IMR-90 (cell line): ENCODE measurements around the gene LNX1. TPM values are rescaled to one million over a fixed set of nuclear protein-coding genes. Genes with fewer than 3 reads are reported as not detected.

Experiments
- ATAC-seq: fragments of 200-7000 bp; cut with Tn5 transposase; 2 replicates; pipeline ENCODE4 v1.9.1; 2020; ENCODE audit warnings: low read depth, mild to moderate bottlenecking, moderate library complexity
- BruUV-seq: library from RNA; stranded (reverse); fragments of 400-500 nt; replicated peaks from 2 replicates; lab custom pipeline; 2021; lab: Mats Ljungman, UMichigan
- CTCF ChIA-PET: fragments of 300-600 bp; formaldehyde crosslinking; extraction: SDS; loops from one replicate; lab custom pipeline; 2021; ENCODE audit warnings: antibody characterized with exemption; lab: Yijun Ruan, JAX
- POLR2A ChIA-PET: fragments of 300-600 bp; sonication (Branson Sonifier 250); formaldehyde crosslinking; loops from one replicate; lab custom pipeline; 2022; ENCODE audit warnings: antibody characterized with exemption; ENCODE audit not compliant: unreplicated experiment; lab: Charles Lee
- DNase-seq: peaks from one replicate; pipeline ENCODE4 v3.0.0; 2013
- H2AFZ ChIP-seq: replicated peaks from 2 replicates; pipeline ENCODE3; 2013; ENCODE audit warnings: low read length, mild to moderate bottlenecking; ENCODE audit not compliant: poor library complexity
- H2AK5ac ChIP-seq: 2 replicates; pipeline ENCODE4 v1.6.1; 2013; ENCODE audit warnings: low read depth, low read length, inconsistent platforms
- H2AK9ac ChIP-seq: replicated peaks from 2 replicates; pipeline ENCODE3; 2013; ENCODE audit warnings: mild to moderate bottlenecking, low read depth, low read length, moderate library complexity; ENCODE audit not compliant: poor library complexity
- H2BK120ac ChIP-seq: 2 replicates; pipeline ENCODE4 v1.6.1; 2013; ENCODE audit warnings: low read depth, low read length, inconsistent platforms
- H2BK15ac ChIP-seq: 3 replicates; pipeline ENCODE4 v1.6.1; 2013; ENCODE audit warnings: low read depth, low read length, inconsistent platforms
- H2BK20ac ChIP-seq: 2 replicates; pipeline ENCODE4 v1.6.1; 2013; ENCODE audit warnings: low read depth, mild to moderate bottlenecking, inconsistent platforms, low read length, moderate library complexity
- H2BK5ac ChIP-seq: 2 replicates; pipeline ENCODE4 v1.6.1; 2013; ENCODE audit warnings: mild to moderate bottlenecking, low read depth, low read length, inconsistent platforms; ENCODE audit not compliant: poor library complexity, severe bottlenecking
- H3K14ac ChIP-seq: replicated peaks from 2 replicates; pipeline ENCODE4 v1.6.1; 2013; ENCODE audit warnings: low read depth, low read length, inconsistent platforms
- H3K18ac ChIP-seq: 2 replicates; pipeline ENCODE4 v1.6.1; 2013; ENCODE audit warnings: low read depth, low read length, control low read depth
- H3K23ac ChIP-seq: 2 replicates; pipeline ENCODE4 v1.6.1; 2013; ENCODE audit warnings: low read depth, low read length, inconsistent platforms
- H3K27ac ChIP-seq: 2 replicates; pipeline ENCODE4 v1.5.1; 2013; ENCODE audit warnings: mild to moderate bottlenecking, control low read depth, low read length; ENCODE audit not compliant: insufficient read depth
- H3K27me3 ChIP-seq: 2 replicates; pipeline ENCODE4 v1.6.1; 2013; ENCODE audit warnings: low read length; ENCODE audit not compliant: control insufficient read depth, insufficient read depth
- H3K36me3 ChIP-seq: 2 replicates; pipeline ENCODE4 v1.6.1; 2013; ENCODE audit warnings: low read length, mixed read lengths; ENCODE audit not compliant: control insufficient read depth, insufficient read depth
- H3K4ac ChIP-seq: 2 replicates; pipeline ENCODE4 v1.6.1; 2013; ENCODE audit warnings: low read depth, low read length, inconsistent platforms
- H3K4me1 ChIP-seq: 2 replicates; pipeline ENCODE4 v1.6.1; 2013; ENCODE audit warnings: low read length, mixed read lengths; ENCODE audit not compliant: control insufficient read depth, insufficient read depth
- H3K4me2 ChIP-seq: 2 replicates; pipeline ENCODE4 v1.6.1; 2013; ENCODE audit warnings: low read depth, mild to moderate bottlenecking, control low read depth, low read length, moderate library complexity
- H3K4me3 ChIP-seq: 2 replicates; pipeline ENCODE4 v1.5.1; 2013; ENCODE audit warnings: low read depth, mild to moderate bottlenecking, control low read depth, low read length, moderate library complexity; ENCODE audit not compliant: insufficient read depth
- H3K56ac ChIP-seq: 2 replicates; pipeline ENCODE4 v1.6.1; 2013; ENCODE audit warnings: low read length, inconsistent platforms; ENCODE audit not compliant: insufficient read depth; ENCODE audit errors: extremely low read depth
- H3K79me1 ChIP-seq, 2 experiments: 2 replicates each; pipeline ENCODE4 v1.6.1; 2013; ENCODE audit warnings: low read length in 2 of 2, inconsistent platforms in 1 of 2, low read depth in 1 of 2
- H3K9ac ChIP-seq: 2 replicates; pipeline ENCODE4 v1.6.1; 2013; ENCODE audit warnings: low read depth, low read length, control low read depth
- H3K9me1 ChIP-seq: 2 replicates; pipeline ENCODE4 v1.6.1; 2013; ENCODE audit warnings: low read length, inconsistent platforms; ENCODE audit not compliant: insufficient read depth
- H3K9me3 ChIP-seq: 2 replicates; pipeline ENCODE4 v1.6.1; 2013; ENCODE audit warnings: low read length; ENCODE audit not compliant: control insufficient read depth, insufficient read depth
- H4K20me1 ChIP-seq: 2 replicates; pipeline ENCODE4 v1.6.1; 2013; ENCODE audit warnings: low read length, inconsistent platforms; ENCODE audit not compliant: insufficient read depth
- H4K5ac ChIP-seq: 2 replicates; pipeline ENCODE4 v1.6.1; 2013; ENCODE audit warnings: mild to moderate bottlenecking, low read depth, low read length, control low read depth
- H4K8ac ChIP-seq, 2 experiments: 2 replicates each; pipeline ENCODE4 v1.6.1; 2013; ENCODE audit warnings: low read depth in 2 of 2, low read length in 2 of 2, control low read depth in 1 of 2, inconsistent platforms in 1 of 2
- H4K91ac ChIP-seq: 2 replicates; pipeline ENCODE4 v1.6.1; 2013; ENCODE audit warnings: low read depth, low read length, inconsistent platforms; ENCODE audit not compliant: insufficient read depth
- BHLHE40 ChIP-seq: fragments of 150-350 bp; IDR thresholded peaks from 2 replicates; pipeline ENCODE4 v1.6.1; 2016; ENCODE audit warnings: mild to moderate bottlenecking, low read depth, low read length
- CEBPB ChIP-seq: IDR thresholded peaks from 2 replicates; pipeline ENCODE4 v1.6.1; 2012; ENCODE audit warnings: low read depth, low read length, improper control_type of control experiment
- CHD1 ChIP-seq: IDR thresholded peaks from 2 replicates; pipeline ENCODE4 v1.6.1; 2012; ENCODE audit warnings: low read depth, low read length, improper control_type of control experiment
- FOS ChIP-seq: fragments of 150-350 bp; IDR thresholded peaks from 2 replicates; pipeline ENCODE4 v1.6.1; 2016; ENCODE audit warnings: low read depth, low read length
- MAFK ChIP-seq: IDR thresholded peaks from 2 replicates; pipeline ENCODE4 v1.6.1; 2012; ENCODE audit warnings: low read depth, low read length, improper control_type of control experiment
- MAZ ChIP-seq: IDR thresholded peaks from 2 replicates; pipeline ENCODE4 v1.6.1; 2012; ENCODE audit warnings: low read depth, mild to moderate bottlenecking, low read length, improper control_type of control experiment, moderate library complexity, borderline replicate concordance
- MXI1 ChIP-seq: IDR thresholded peaks from 2 replicates; pipeline ENCODE4 v1.6.1; 2012; ENCODE audit warnings: low read depth, mild to moderate bottlenecking, low read length, moderate library complexity, borderline replicate concordance
- NFE2L2 ChIP-seq: fragments of 150-350 bp; IDR thresholded peaks from 2 replicates; pipeline ENCODE4 v1.6.1; 2016; ENCODE audit warnings: low read depth, mild to moderate bottlenecking, low read length
- POLR2A ChIP-seq: IDR thresholded peaks from 2 replicates; pipeline ENCODE4 v1.6.1; 2012; ENCODE audit warnings: mild to moderate bottlenecking, low read depth, low read length
- RAD21 ChIP-seq: IDR thresholded peaks from 2 replicates; pipeline ENCODE4 v1.6.1; 2012; ENCODE audit warnings: low read length, improper control_type of control experiment
- RCOR1 ChIP-seq: IDR thresholded peaks from 2 replicates; pipeline ENCODE4 v1.6.1; 2012; ENCODE audit warnings: mild to moderate bottlenecking, low read length, improper control_type of control experiment; ENCODE audit not compliant: insufficient replicate concordance
- RFX5 ChIP-seq: IDR thresholded peaks from 2 replicates; pipeline ENCODE4 v1.8.0; 2012; ENCODE audit warnings: low read depth, mild to moderate bottlenecking, low read length, moderate library complexity
- SMC3 ChIP-seq: fragments of 150-350 bp; IDR thresholded peaks from 2 replicates; pipeline ENCODE4 v1.6.1; 2016; ENCODE audit warnings: low read depth, mild to moderate bottlenecking, antibody characterized with exemption, low read length, moderate library complexity
- WGBS, 2 experiments: methylation state at CpG; one replicate each; pipeline versions ENCODE4 v1.1.5 to v1.1.7; 2013; ENCODE audit warnings: missing lambda C conversion rate in 2 of 2; ENCODE audit not compliant: insufficient read length in 1 of 2; ENCODE audit errors: extremely low coverage in 2 of 2; 5-methylcytosine and 5-hydroxymethylcytosine counted together
- dilution Hi-C: fragments of 300-500 bp; cut with HindIII; formaldehyde crosslinking; loops from one replicate; pipeline ENCODE4 v1.14.3; 2018; ENCODE audit warnings: low sequenced_read_pairs; ENCODE audit not compliant: unreplicated experiment
- in situ Hi-C: fragments of 300-500 bp; cut with MboI; formaldehyde crosslinking; loops from 3 replicates; pipeline ENCODE4 v1.14.3; 2019; ENCODE audit warnings: low sequenced_read_pairs, inconsistent platforms, mixed read lengths
- intact Hi-C: fragments of 100-400 bp; cut with micrococcal nuclease; formaldehyde crosslinking; loops from 2 replicates; pipeline ENCODE4 v1.10.0; 2022
- polyA plus RNA-seq, 3 experiments: library from polyadenylated mRNA; depleted of rRNA; stranded (reverse); fragments of >200 nt; gene quantifications; 2 replicates each; pipeline ENCODE4 v1.2.3, GENCODE V29; 2012; ENCODE audit warnings: low replicate concordance in 1 of 3
- total RNA-seq: library from RNA; depleted of rRNA; stranded (reverse); fragments of >200 nt; gene quantifications from 2 replicates; pipeline ENCODE4 v1.2.3, GENCODE V29; 2012
- TF ChIP-seq, protein P1 (sequence below): fragments of 150-350 bp; IDR thresholded peaks from 2 replicates; pipeline ENCODE4 v1.6.1; 2017; ENCODE audit warnings: mild to moderate bottlenecking, antibody characterized with exemption, low read length, low read depth
- TF ChIP-seq, protein P2 (sequence below): conservative IDR thresholded peaks from 2 replicates; pipeline ENCODE4 v1.5.1; 2012; ENCODE audit warnings: mild to moderate bottlenecking, low read depth, low read length, improper control_type of control experiment
- TF ChIP-seq, protein P3 (sequence below): fragments of 150-350 bp; IDR thresholded peaks from 2 replicates; pipeline ENCODE4 v1.6.1; 2016; ENCODE audit warnings: low read depth, mild to moderate bottlenecking, low read length, moderate library complexity, borderline replicate concordance

Gene LNX1
- total and polyA plus RNA-seq, 2 of the 4 experiments (the other 2 are of a cell fraction): 0.15 to 0.36 TPM

- Histone ChIP-seq H3K36me3 (no peaks in the 10 kb centered on the region), H2AK5ac (peak overlapping the region; percentile 4; the same call in 1 of the 2 replicates), H3K4ac (no peak overlapping the region; the same call in 1 of the 2 replicates), H2AFZ (no peak overlapping the region), H4K5ac (no peak overlapping the region), H3K27ac (no peak overlapping the region), H3K27me3 (no peaks in the 10 kb centered on the region), H3K4me3 (no peak overlapping the region), H2AK9ac (no peak overlapping the region), H3K56ac (no peak overlapping the region), H3K9ac (no peak overlapping the region), H2BK15ac (0 out of 3 replicates have a peak overlapping the region, but pooled peaks have one; percentile 64), H3K4me2 (no peak overlapping the region), H3K18ac (no peak overlapping the region; the same call in 1 of the 2 replicates), H3K4me1 (peaks cover 20% of the 10 kb centered on the region), H4K8ac (no peak overlapping the region), H2BK5ac (no peak overlapping the region), H3K14ac (no peak overlapping the region; the same call in 1 of the 2 replicates), H3K23ac (peak overlapping the region; percentile 27; the same call in 1 of the 2 replicates), H4K91ac (0 out of 2 replicates have a peak overlapping the region, but pooled peaks have one; percentile 38), H2BK20ac (peak overlapping the region; percentile 98), H3K9me1 (peaks cover 16% of the 10 kb centered on the region), H4K20me1 (no peaks in the 10 kb centered on the region), H2BK120ac (peak overlapping the region; percentile 12; the same call in 1 of the 2 replicates), H3K9me3 (no peaks in the 10 kb centered on the region), H3K79me1 (no peaks in the 10 kb centered on the region)
- BruUV-seq: no TSS peak
- ChIA-PET POLR2A (no interaction called here), CTCF (no interaction called here)
- no CpG with 5 or more reads among the region's 2 CpGs for WGBS, 2 experiments
- in situ Hi-C loops: no loop called here
- no peak for DNase-seq
- TF ChIP-seq NFE2L2 (no peak), CEBPB (no peak), POLR2A (no peak), MXI1 (no peak), BHLHE40 (no peak), SMC3 (no peak), FOS (no peak), RCOR1 (no peak), MAFK (no peak), MAZ (no peak), RAD21 (no peak), RFX5 (no peak), CHD1 (no peak)
- TF ChIP-seq, protein P1, sequence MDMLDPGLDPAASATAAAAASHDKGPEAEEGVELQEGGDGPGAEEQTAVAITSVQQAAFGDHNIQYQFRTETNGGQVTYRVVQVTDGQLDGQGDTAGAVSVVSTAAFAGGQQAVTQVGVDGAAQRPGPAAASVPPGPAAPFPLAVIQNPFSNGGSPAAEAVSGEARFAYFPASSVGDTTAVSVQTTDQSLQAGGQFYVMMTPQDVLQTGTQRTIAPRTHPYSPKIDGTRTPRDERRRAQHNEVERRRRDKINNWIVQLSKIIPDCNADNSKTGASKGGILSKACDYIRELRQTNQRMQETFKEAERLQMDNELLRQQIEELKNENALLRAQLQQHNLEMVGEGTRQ: no peak
- TF ChIP-seq, protein P2, sequence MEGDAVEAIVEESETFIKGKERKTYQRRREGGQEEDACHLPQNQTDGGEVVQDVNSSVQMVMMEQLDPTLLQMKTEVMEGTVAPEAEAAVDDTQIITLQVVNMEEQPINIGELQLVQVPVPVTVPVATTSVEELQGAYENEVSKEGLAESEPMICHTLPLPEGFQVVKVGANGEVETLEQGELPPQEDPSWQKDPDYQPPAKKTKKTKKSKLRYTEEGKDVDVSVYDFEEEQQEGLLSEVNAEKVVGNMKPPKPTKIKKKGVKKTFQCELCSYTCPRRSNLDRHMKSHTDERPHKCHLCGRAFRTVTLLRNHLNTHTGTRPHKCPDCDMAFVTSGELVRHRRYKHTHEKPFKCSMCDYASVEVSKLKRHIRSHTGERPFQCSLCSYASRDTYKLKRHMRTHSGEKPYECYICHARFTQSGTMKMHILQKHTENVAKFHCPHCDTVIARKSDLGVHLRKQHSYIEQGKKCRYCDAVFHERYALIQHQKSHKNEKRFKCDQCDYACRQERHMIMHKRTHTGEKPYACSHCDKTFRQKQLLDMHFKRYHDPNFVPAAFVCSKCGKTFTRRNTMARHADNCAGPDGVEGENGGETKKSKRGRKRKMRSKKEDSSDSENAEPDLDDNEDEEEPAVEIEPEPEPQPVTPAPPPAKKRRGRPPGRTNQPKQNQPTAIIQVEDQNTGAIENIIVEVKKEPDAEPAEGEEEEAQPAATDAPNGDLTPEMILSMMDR: no peak
- TF ChIP-seq, protein P3, sequence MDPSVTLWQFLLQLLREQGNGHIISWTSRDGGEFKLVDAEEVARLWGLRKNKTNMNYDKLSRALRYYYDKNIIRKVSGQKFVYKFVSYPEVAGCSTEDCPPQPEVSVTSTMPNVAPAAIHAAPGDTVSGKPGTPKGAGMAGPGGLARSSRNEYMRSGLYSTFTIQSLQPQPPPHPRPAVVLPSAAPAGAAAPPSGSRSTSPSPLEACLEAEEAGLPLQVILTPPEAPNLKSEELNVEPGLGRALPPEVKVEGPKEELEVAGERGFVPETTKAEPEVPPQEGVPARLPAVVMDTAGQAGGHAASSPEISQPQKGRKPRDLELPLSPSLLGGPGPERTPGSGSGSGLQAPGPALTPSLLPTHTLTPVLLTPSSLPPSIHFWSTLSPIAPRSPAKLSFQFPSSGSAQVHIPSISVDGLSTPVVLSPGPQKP: no peak
- dilution Hi-C loops: no loop called here
- no peak for ATAC-seq
- intact Hi-C loops: no loop called here
Observed at GRCh38 chr4:53534684-53535083, 56.6 kb downstream of the LNX1 start.
